HepG2 (cell line): ENCODE data around the gene ALDOA. TPM values are rescaled to one million over a fixed set of nuclear protein-coding genes. Genes with fewer than 3 reads are reported as not detected.

Experiments used
- AKNA ChIP-seq: sonication (generic); formaldehyde crosslinking; IDR thresholded peaks from 2 replicates; pipeline ENCODE4 v1.4.0; 2020; ENCODE audit warnings: missing genetic modification reagents, borderline replicate concordance
- ATM ChIP-seq: fragments of 450-650 bp; IDR thresholded peaks from 2 replicates; pipeline ENCODE4 v1.7.1; 2017; ENCODE audit warnings: mild to moderate bottlenecking, borderline replicate concordance
- DMAP1 ChIP-seq: IDR thresholded peaks from 2 replicates; pipeline ENCODE4 v1.6.1; 2016
- ETV6 ChIP-seq: sonication (generic); formaldehyde crosslinking; conservative IDR thresholded peaks from 2 replicates; pipeline ENCODE4 v1.4.0; 2020; ENCODE audit warnings: missing genetic modification reagents
- GLMP ChIP-seq: sonication (generic); formaldehyde crosslinking; IDR thresholded peaks from 2 replicates; pipeline ENCODE4 v1.9.0; 2021; ENCODE audit warnings: missing genetic modification reagents, mild to moderate bottlenecking, borderline replicate concordance
- KLF6 ChIP-seq: IDR thresholded peaks from 2 replicates; pipeline ENCODE4 v1.8.0; 2016; ENCODE audit warnings: missing biosample characterization, missing genetic modification reagents
- MLLT10 ChIP-seq: sonication (generic); formaldehyde crosslinking; IDR thresholded peaks from 2 replicates; pipeline ENCODE4 v1.4.0; 2020; ENCODE audit warnings: missing genetic modification reagents
- PRPF4 ChIP-seq: fragments of 200-400 bp; formaldehyde crosslinking; IDR thresholded peaks from 2 replicates; pipeline ENCODE4 v1.6.1; 2016; ENCODE audit warnings: low read length, low read depth; ENCODE audit not compliant: poor library complexity, severe bottlenecking
- ZBTB8A ChIP-seq: sonication (generic); formaldehyde crosslinking; IDR thresholded peaks from 2 replicates; pipeline ENCODE4 v1.4.0; 2020; ENCODE audit warnings: mild to moderate bottlenecking, low read depth, missing genetic modification reagents, borderline replicate concordance
- ZFP36 ChIP-seq: fragments of 150-350 bp; IDR thresholded peaks from 2 replicates; pipeline ENCODE4 v1.6.1; 2018; ENCODE audit warnings: borderline replicate concordance, low read length, low read depth; ENCODE audit not compliant: partially characterized antibody
- ZMAT3 ChIP-seq: sonication (generic); formaldehyde crosslinking; conservative IDR thresholded peaks from 2 replicates; pipeline ENCODE4 v1.7.0; 2021; ENCODE audit warnings: missing genetic modification reagents
- ZNF142 ChIP-seq: sonication (generic); formaldehyde crosslinking; IDR thresholded peaks from 2 replicates; pipeline ENCODE4 v1.4.0; 2020; ENCODE audit warnings: missing genetic modification reagents
- ZNF350 ChIP-seq: sonication (generic); formaldehyde crosslinking; IDR thresholded peaks from 2 replicates; pipeline ENCODE4 v1.4.0; 2020; ENCODE audit warnings: mild to moderate bottlenecking, low read depth, missing genetic modification reagents, borderline replicate concordance
- ZNF496 ChIP-seq: sonication (generic); formaldehyde crosslinking; IDR thresholded peaks from 2 replicates; pipeline ENCODE4 v1.8.1; 2023; ENCODE audit warnings: mild to moderate bottlenecking, moderate library complexity, missing genetic modification reagents; ENCODE audit not compliant: insufficient replicate concordance
- ZNF547 ChIP-seq: sonication (generic); formaldehyde crosslinking; IDR thresholded peaks from 2 replicates; pipeline ENCODE4 v1.5.1; 2020; ENCODE audit warnings: mild to moderate bottlenecking, missing genetic modification reagents
- ZNF746 ChIP-seq: sonication (generic); formaldehyde crosslinking; IDR thresholded peaks from 2 replicates; pipeline ENCODE4 v1.8.0; 2022; ENCODE audit warnings: mild to moderate bottlenecking, missing genetic modification reagents
- ZSCAN22 ChIP-seq: sonication (generic); formaldehyde crosslinking; IDR thresholded peaks from 2 replicates; pipeline ENCODE4 v1.4.0; 2020; ENCODE audit warnings: mild to moderate bottlenecking, missing genetic modification reagents
- polyA plus RNA-seq, 8 experiments: library from polyadenylated mRNA; depleted of rRNA in 3 of 8; stranded (reverse) in 7 of 8; unstranded in 1 of 8; fragments of >200 nt; fragmentation: Illumina TruSeq in 4 of 8; extraction: Trizol in 4 of 8; gene quantifications; 2 replicates each; pipeline versions ENCODE4 v1.2.1 to v1.2.3, GENCODE V29; 2011 to 2016; ENCODE audit warnings: low read depth in 4 of 8, missing spikeins in 1 of 8, mixed read lengths in 1 of 8; ENCODE audit not compliant: insufficient read depth in 1 of 8
- total RNA-seq, 5 experiments: library from RNA; depleted of rRNA; stranded (reverse); fragments of >200 nt; fragmentation: Illumina TruSeq; extraction: Trizol; gene quantifications; 2 replicates each; pipeline ENCODE4 v1.2.3, GENCODE V29; 2016; ENCODE audit warnings: low read depth in 1 of 5

Gene ALDOA
- total and polyA plus RNA-seq, 2 of the 13 experiments (the other 11 are each of a cell fraction or from before 2014, with no cell fraction given), result 925 to 1,884 TPM

GRCh38 chr16:30091474-30092372 is 26.2 kb downstream of the ALDOA start, which contains the start of gene TBX6 (continued):
- TF ChIP-seq ZBTB8A (CRISPR knock-in tag), result no peak
- peak; percentile 54 for TF ChIP-seq ZNF142 (CRISPR knock-in tag)
- 0 out of 2 replicates have a peak, but pooled peaks have one; percentile 55 for TF ChIP-seq ZMAT3
- no peak; the same call in 1 of the 2 replicates for TF ChIP-seq ZNF350 (CRISPR knock-in tag)
- TF ChIP-seq AKNA (CRISPR knock-in tag), result no peak
- TF ChIP-seq PRPF4, result no peak
- no peak for TF ChIP-seq ZNF496 (CRISPR knock-in tag)
- TF ChIP-seq KLF6 (CRISPR knock-in tag), result 0 out of 2 replicates have a peak, but pooled peaks have one; percentile 29
- no peak for TF ChIP-seq ATM
- no peak; the same call in none of the 2 replicates for TF ChIP-seq ZNF746 (CRISPR knock-in tag)
- no peak for TF ChIP-seq ZSCAN22
- no peak for TF ChIP-seq ZFP36
- TF ChIP-seq ZNF547 (CRISPR knock-in tag), result no peak; the same call in none of the 2 replicates
- no peak for TF ChIP-seq GLMP
- TF ChIP-seq MLLT10, result no peak
- 0 out of 2 replicates have a peak, but pooled peaks have one; percentile 73 for TF ChIP-seq ETV6
- TF ChIP-seq DMAP1 (CRISPR knock-in tag), result peak; percentile 41; the same call in 1 of the 2 replicates
